ENCODE data around the gene NR4A3.

GRCh38 chr9:99796231-99796630 is 25.5 kb upstream of the NR4A3 start:
- no peak for TF ChIP-seq CTCF (conservative IDR thresholded peaks at IDR 0.05 in 1 of 2, IDR thresholded peaks at IDR 0.05 in 1 of 2; ENCODE audit: extremely low read depth in 1 of 2, insufficient read depth in 1 of 2, low read depth in 1 of 2, low read length in 2 of 2)
- no peak for TF ChIP-seq EZH2 (IDR thresholded peaks at IDR 0.05; ENCODE audit: borderline replicate concordance, low read length)

All from mammary epithelial cell (primary cell).